IMR-90 (cell line): ENCODE data around the gene MLNR. TPM values are rescaled to one million over a fixed set of nuclear protein-coding genes. Genes with fewer than 3 reads are reported as not detected.

ENCODE experiments used
- ATAC-seq: fragments of 200-7000 bp; cut with Tn5 transposase; 2 replicates; pipeline ENCODE4 v1.9.1; 2020; ENCODE audit warnings: low read depth, mild to moderate bottlenecking, moderate library complexity
- Bru-seq: library from RNA; stranded (reverse); fragments of 400-500 nt; gene quantifications from one replicate; lab custom pipeline; 2021; lab: Mats Ljungman, UMichigan
- BruChase-seq, 2 experiments: library from RNA; stranded (reverse); fragments of 400-500 nt; gene quantifications; one replicate each; lab custom pipeline; 2021; lab: Mats Ljungman, UMichigan
- BruUV-seq: library from RNA; stranded (reverse); fragments of 400-500 nt; replicated peaks from 2 replicates; lab custom pipeline; 2021; lab: Mats Ljungman, UMichigan
- CTCF ChIA-PET: fragments of 300-600 bp; formaldehyde crosslinking; extraction: SDS; loops from one replicate; lab custom pipeline; 2021; ENCODE audit warnings: antibody characterized with exemption; lab: Yijun Ruan, JAX
- POLR2A ChIA-PET: fragments of 300-600 bp; sonication (Branson Sonifier 250); formaldehyde crosslinking; loops from one replicate; lab custom pipeline; 2022; ENCODE audit warnings: antibody characterized with exemption; ENCODE audit not compliant: unreplicated experiment; lab: Charles Lee
- DNase-seq: peaks from one replicate; pipeline ENCODE4 v3.0.0; 2013
- H2AFZ ChIP-seq: replicated peaks from 2 replicates; pipeline ENCODE3; 2013; ENCODE audit warnings: low read length, mild to moderate bottlenecking; ENCODE audit not compliant: poor library complexity
- H2AK5ac ChIP-seq: 2 replicates; pipeline ENCODE4 v1.6.1; 2013; ENCODE audit warnings: low read depth, low read length, inconsistent platforms
- H2AK9ac ChIP-seq: replicated peaks from 2 replicates; pipeline ENCODE3; 2013; ENCODE audit warnings: mild to moderate bottlenecking, low read depth, low read length, moderate library complexity; ENCODE audit not compliant: poor library complexity
- H2BK120ac ChIP-seq: 2 replicates; pipeline ENCODE4 v1.6.1; 2013; ENCODE audit warnings: low read depth, low read length, inconsistent platforms
- H2BK15ac ChIP-seq: 3 replicates; pipeline ENCODE4 v1.6.1; 2013; ENCODE audit warnings: low read depth, low read length, inconsistent platforms
- H2BK20ac ChIP-seq: 2 replicates; pipeline ENCODE4 v1.6.1; 2013; ENCODE audit warnings: low read depth, mild to moderate bottlenecking, inconsistent platforms, low read length, moderate library complexity
- H2BK5ac ChIP-seq: 2 replicates; pipeline ENCODE4 v1.6.1; 2013; ENCODE audit warnings: mild to moderate bottlenecking, low read depth, low read length, inconsistent platforms; ENCODE audit not compliant: poor library complexity, severe bottlenecking
- H3K14ac ChIP-seq: replicated peaks from 2 replicates; pipeline ENCODE4 v1.6.1; 2013; ENCODE audit warnings: low read depth, low read length, inconsistent platforms
- H3K18ac ChIP-seq: 2 replicates; pipeline ENCODE4 v1.6.1; 2013; ENCODE audit warnings: low read depth, low read length, control low read depth
- H3K23ac ChIP-seq: 2 replicates; pipeline ENCODE4 v1.6.1; 2013; ENCODE audit warnings: low read depth, low read length, inconsistent platforms
- H3K27ac ChIP-seq: 2 replicates; pipeline ENCODE4 v1.5.1; 2013; ENCODE audit warnings: mild to moderate bottlenecking, control low read depth, low read length; ENCODE audit not compliant: insufficient read depth
- H3K27me3 ChIP-seq: 2 replicates; pipeline ENCODE4 v1.6.1; 2013; ENCODE audit warnings: low read length; ENCODE audit not compliant: control insufficient read depth, insufficient read depth
- H3K36me3 ChIP-seq: 2 replicates; pipeline ENCODE4 v1.6.1; 2013; ENCODE audit warnings: low read length, mixed read lengths; ENCODE audit not compliant: control insufficient read depth, insufficient read depth
- H3K4ac ChIP-seq: 2 replicates; pipeline ENCODE4 v1.6.1; 2013; ENCODE audit warnings: low read depth, low read length, inconsistent platforms
- H3K4me1 ChIP-seq: 2 replicates; pipeline ENCODE4 v1.6.1; 2013; ENCODE audit warnings: low read length, mixed read lengths; ENCODE audit not compliant: control insufficient read depth, insufficient read depth
- H3K4me2 ChIP-seq: 2 replicates; pipeline ENCODE4 v1.6.1; 2013; ENCODE audit warnings: low read depth, mild to moderate bottlenecking, control low read depth, low read length, moderate library complexity
- H3K4me3 ChIP-seq: 2 replicates; pipeline ENCODE4 v1.5.1; 2013; ENCODE audit warnings: low read depth, mild to moderate bottlenecking, control low read depth, low read length, moderate library complexity; ENCODE audit not compliant: insufficient read depth
- H3K56ac ChIP-seq: 2 replicates; pipeline ENCODE4 v1.6.1; 2013; ENCODE audit warnings: low read length, inconsistent platforms; ENCODE audit not compliant: insufficient read depth; ENCODE audit errors: extremely low read depth
- H3K79me1 ChIP-seq, 2 experiments: 2 replicates each; pipeline ENCODE4 v1.6.1; 2013; ENCODE audit warnings: low read length in 2 of 2, inconsistent platforms in 1 of 2, low read depth in 1 of 2
- H3K9ac ChIP-seq: 2 replicates; pipeline ENCODE4 v1.6.1; 2013; ENCODE audit warnings: low read depth, low read length, control low read depth
- H3K9me1 ChIP-seq: 2 replicates; pipeline ENCODE4 v1.6.1; 2013; ENCODE audit warnings: low read length, inconsistent platforms; ENCODE audit not compliant: insufficient read depth
- H3K9me3 ChIP-seq: 2 replicates; pipeline ENCODE4 v1.6.1; 2013; ENCODE audit warnings: low read length; ENCODE audit not compliant: control insufficient read depth, insufficient read depth
- H4K20me1 ChIP-seq: 2 replicates; pipeline ENCODE4 v1.6.1; 2013; ENCODE audit warnings: low read length, inconsistent platforms; ENCODE audit not compliant: insufficient read depth
- H4K5ac ChIP-seq: 2 replicates; pipeline ENCODE4 v1.6.1; 2013; ENCODE audit warnings: mild to moderate bottlenecking, low read depth, low read length, control low read depth
- H4K8ac ChIP-seq, 2 experiments: 2 replicates each; pipeline ENCODE4 v1.6.1; 2013; ENCODE audit warnings: low read depth in 2 of 2, low read length in 2 of 2, control low read depth in 1 of 2, inconsistent platforms in 1 of 2
- H4K91ac ChIP-seq: 2 replicates; pipeline ENCODE4 v1.6.1; 2013; ENCODE audit warnings: low read depth, low read length, inconsistent platforms; ENCODE audit not compliant: insufficient read depth
- CEBPB ChIP-seq: IDR thresholded peaks from 2 replicates; pipeline ENCODE4 v1.6.1; 2012; ENCODE audit warnings: low read depth, low read length, improper control_type of control experiment
- CHD1 ChIP-seq: IDR thresholded peaks from 2 replicates; pipeline ENCODE4 v1.6.1; 2012; ENCODE audit warnings: low read depth, low read length, improper control_type of control experiment
- MAFK ChIP-seq: IDR thresholded peaks from 2 replicates; pipeline ENCODE4 v1.6.1; 2012; ENCODE audit warnings: low read depth, low read length, improper control_type of control experiment
- RAD21 ChIP-seq: IDR thresholded peaks from 2 replicates; pipeline ENCODE4 v1.6.1; 2012; ENCODE audit warnings: low read length, improper control_type of control experiment
- WGBS, 2 experiments: methylation state at CpG; one replicate each; pipeline versions ENCODE4 v1.1.5 to v1.1.7; 2013; ENCODE audit warnings: missing lambda C conversion rate in 2 of 2; ENCODE audit not compliant: insufficient read length in 1 of 2; ENCODE audit errors: extremely low coverage in 2 of 2; 5-methylcytosine and 5-hydroxymethylcytosine counted together
- dilution Hi-C: fragments of 300-500 bp; cut with HindIII; formaldehyde crosslinking; loops from one replicate; pipeline ENCODE4 v1.14.3; 2018; ENCODE audit warnings: low sequenced_read_pairs; ENCODE audit not compliant: unreplicated experiment
- in situ Hi-C: fragments of 300-500 bp; cut with MboI; formaldehyde crosslinking; loops from 3 replicates; pipeline ENCODE4 v1.14.3; 2019; ENCODE audit warnings: low sequenced_read_pairs, inconsistent platforms, mixed read lengths
- intact Hi-C: fragments of 100-400 bp; cut with micrococcal nuclease; formaldehyde crosslinking; loops from 2 replicates; pipeline ENCODE4 v1.10.0; 2022
- long read RNA-seq: library from polyadenylated mRNA; unstranded; transcript quantifications from one replicate; pipeline ENCODE4 v2.0.0, GENCODE V29; 2021; ENCODE audit not compliant: unreplicated experiment
- polyA plus RNA-seq, 3 experiments: library from polyadenylated mRNA; depleted of rRNA; stranded (reverse); fragments of >200 nt; gene quantifications; 2 replicates each; pipeline ENCODE4 v1.2.3, GENCODE V29; 2012; ENCODE audit warnings: low replicate concordance in 1 of 3
- total RNA-seq: library from RNA; depleted of rRNA; stranded (reverse); fragments of >200 nt; gene quantifications from 2 replicates; pipeline ENCODE4 v1.2.3, GENCODE V29; 2012; rRNA removed
- TF ChIP-seq, protein P1 (sequence below): conservative IDR thresholded peaks from 2 replicates; pipeline ENCODE4 v1.5.1; 2012; ENCODE audit warnings: mild to moderate bottlenecking, low read depth, low read length, improper control_type of control experiment

The MLNR gene, protein sequence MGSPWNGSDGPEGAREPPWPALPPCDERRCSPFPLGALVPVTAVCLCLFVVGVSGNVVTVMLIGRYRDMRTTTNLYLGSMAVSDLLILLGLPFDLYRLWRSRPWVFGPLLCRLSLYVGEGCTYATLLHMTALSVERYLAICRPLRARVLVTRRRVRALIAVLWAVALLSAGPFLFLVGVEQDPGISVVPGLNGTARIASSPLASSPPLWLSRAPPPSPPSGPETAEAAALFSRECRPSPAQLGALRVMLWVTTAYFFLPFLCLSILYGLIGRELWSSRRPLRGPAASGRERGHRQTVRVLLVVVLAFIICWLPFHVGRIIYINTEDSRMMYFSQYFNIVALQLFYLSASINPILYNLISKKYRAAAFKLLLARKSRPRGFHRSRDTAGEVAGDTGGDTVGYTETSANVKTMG
- not detected in 2 replicates for total RNA-seq
- polyA plus RNA-seq (2012; rRNA removed), result not detected in 2 replicates
- polyA plus RNA-seq (2012; cell fraction: cytosol; rRNA removed), result 0.03 TPM in 1 of 2 replicates, not detected in the other
- polyA plus RNA-seq (2012; cell fraction: nucleus; rRNA removed; ENCODE audit: low replicate concordance), result not detected in 2 replicates
- Bru-seq, nascent RNA, result not detected
- not detected for BruChase-seq, experiment 1, labeled RNA remaining after a 6-hour chase
- not detected for BruChase-seq, experiment 2, labeled RNA remaining after a 2-hour chase
- long read RNA-seq, result 0 reads

- peak within 1 kb of the TSS; percentile 60 for H3K4me2 ChIP-seq
- no peak within 1 kb of the TSS for H2AK9ac ChIP-seq
- H2BK15ac ChIP-seq, result no peak within 1 kb of the TSS
- peak within 1 kb of the TSS; percentile 89 for H2AFZ ChIP-seq
- no peaks in the 10 kb centered on the region for H3K4me1 ChIP-seq
- 0 out of 2 replicates have a peak, but pooled peaks cover 3% of the 10 kb centered on the region for H4K20me1 ChIP-seq
- H4K8ac ChIP-seq, result no peak within 1 kb of the TSS
- no TSS peak for BruUV-seq
- H2AK5ac ChIP-seq, result no peak within 1 kb of the TSS
- in situ Hi-C loops, result no loop called here
- intact Hi-C loops, result no loop called here
- no peak within 1 kb of the TSS for H3K14ac ChIP-seq
- no peak within 1 kb of the TSS for H2BK20ac ChIP-seq
- H3K79me1 ChIP-seq, result no peaks in the 10 kb centered on the region
- H3K4ac ChIP-seq, result no peak within 1 kb of the TSS
- ATAC-seq, result peak; percentile 81
- H2BK5ac ChIP-seq, result no peak within 1 kb of the TSS
- H3K9me1 ChIP-seq, result no peaks in the 10 kb centered on the region
- peaks cover 12% of the 10 kb centered on the region for H3K9me3 ChIP-seq
- no peak within 1 kb of the TSS for H3K27ac ChIP-seq
- CTCF ChIA-PET, result no interaction called here
- dilution Hi-C loops, result no loop called here
- 10% methylated on average over 62 of the region's 111 CpGs; no CpG with 5 or more reads in 1 of the 2 experiments for WGBS, 2 experiments
- POLR2A ChIA-PET, result no interaction called here
- H4K91ac ChIP-seq, result no peak within 1 kb of the TSS
- H3K27me3 ChIP-seq, result peaks cover 79% of the 10 kb centered on the region
- TF ChIP-seq RAD21, result no peak
- no peak for TF ChIP-seq MAFK
- no peak for TF ChIP-seq CHD1
- TF ChIP-seq CEBPB, result no peak
- TF ChIP-seq, protein P1, sequence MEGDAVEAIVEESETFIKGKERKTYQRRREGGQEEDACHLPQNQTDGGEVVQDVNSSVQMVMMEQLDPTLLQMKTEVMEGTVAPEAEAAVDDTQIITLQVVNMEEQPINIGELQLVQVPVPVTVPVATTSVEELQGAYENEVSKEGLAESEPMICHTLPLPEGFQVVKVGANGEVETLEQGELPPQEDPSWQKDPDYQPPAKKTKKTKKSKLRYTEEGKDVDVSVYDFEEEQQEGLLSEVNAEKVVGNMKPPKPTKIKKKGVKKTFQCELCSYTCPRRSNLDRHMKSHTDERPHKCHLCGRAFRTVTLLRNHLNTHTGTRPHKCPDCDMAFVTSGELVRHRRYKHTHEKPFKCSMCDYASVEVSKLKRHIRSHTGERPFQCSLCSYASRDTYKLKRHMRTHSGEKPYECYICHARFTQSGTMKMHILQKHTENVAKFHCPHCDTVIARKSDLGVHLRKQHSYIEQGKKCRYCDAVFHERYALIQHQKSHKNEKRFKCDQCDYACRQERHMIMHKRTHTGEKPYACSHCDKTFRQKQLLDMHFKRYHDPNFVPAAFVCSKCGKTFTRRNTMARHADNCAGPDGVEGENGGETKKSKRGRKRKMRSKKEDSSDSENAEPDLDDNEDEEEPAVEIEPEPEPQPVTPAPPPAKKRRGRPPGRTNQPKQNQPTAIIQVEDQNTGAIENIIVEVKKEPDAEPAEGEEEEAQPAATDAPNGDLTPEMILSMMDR, result no peak
- no peak within 1 kb of the TSS for H3K9ac ChIP-seq
- H3K56ac ChIP-seq, result no peak within 1 kb of the TSS
- no peak within 1 kb of the TSS for H2BK120ac ChIP-seq
- no peak for DNase-seq
- no peaks in the 10 kb centered on the region for H3K36me3 ChIP-seq
- H3K18ac ChIP-seq, result no peak within 1 kb of the TSS
- peak within 1 kb of the TSS; percentile 45 for H3K4me3 ChIP-seq
- no peak within 1 kb of the TSS for H3K23ac ChIP-seq
- H4K5ac ChIP-seq, result no peak within 1 kb of the TSS
Measured at GRCh38 chr13:49220036-49220855, at the start of gene MLNR. Gene MLNR (plus strand): TSS chr13:49220338. CDS start chr13:49220338, 0 bp downstream.
